Mucosa of descending colon (tissue), 3 donors: ENCODE data around the gene KCNB1. TPM values are rescaled to one million over a fixed set of nuclear protein-coding genes. Genes with fewer than 3 reads are reported as not detected.

Source experiments
- ATAC-seq: fragments of 200-7000 bp; cut with Tn5 transposase; one replicate; pipeline ENCODE4 v1.9.1; 2020; ENCODE audit warnings: mild to moderate bottlenecking, moderate library complexity
- DNase-seq, 3 donors: peaks; one replicate each; pipeline ENCODE4 v3.0.0-alpha.2; 2020
- H3K36me3 ChIP-seq: fragments of 200-600 bp; one replicate; pipeline ENCODE4 v1.8.0; 2021; ENCODE audit warnings: low read depth, mild to moderate bottlenecking
- H3K4me1 ChIP-seq: fragments of 200-600 bp; one replicate; pipeline ENCODE4 v1.8.0; 2021; ENCODE audit warnings: low read depth, mild to moderate bottlenecking
- H3K4me3 ChIP-seq: fragments of 200-600 bp; one replicate; pipeline ENCODE4 v1.8.0; 2021; ENCODE audit warnings: mild to moderate bottlenecking
- H3K9me3 ChIP-seq: fragments of 200-600 bp; one replicate; pipeline ENCODE4 v1.8.0; 2021; ENCODE audit warnings: mild to moderate bottlenecking
- intact Hi-C, 2 donors: fragments of 100-400 bp; cut with DNase I in 1 of 2; cut with micrococcal nuclease in 1 of 2; formaldehyde crosslinking; loops; one replicate each; pipeline versions ENCODE4 v1.11.0 to v1.11.1; 2022; cut with DNase I, micrococcal nuclease
- total RNA-seq, 3 donors: library from RNA; stranded (reverse); fragmentation: NEBNext Ultra II Directional in 2 of 3; extraction: Animal tissue kit (Norgen Biotek cat#: 25700) in 2 of 3; gene quantifications; one replicate each; pipeline versions ENCODE4 v1.2.1 to v1.2.4, GENCODE V29; 2021 to 2023
- TF ChIP-seq, protein P1 (sequence below): fragments of 200-600 bp; IDR thresholded peaks from one replicate; pipeline ENCODE4 v1.8.0; 2022; ENCODE audit warnings: antibody characterized with exemption, mild to moderate bottlenecking
- donor health status: DM: no; HTN: no; CAD: no; lungs with moderate emphysema.
- donor health status: DM: no; HTN: no; CAD: no.
- donor health status: DM: no; HTN: yes; CAD: no.

KCNB1 gene
- total RNA-seq, 3 donors from 2014 or later: 0.46 to 14.6 (median 2.3) TPM

DNA sequence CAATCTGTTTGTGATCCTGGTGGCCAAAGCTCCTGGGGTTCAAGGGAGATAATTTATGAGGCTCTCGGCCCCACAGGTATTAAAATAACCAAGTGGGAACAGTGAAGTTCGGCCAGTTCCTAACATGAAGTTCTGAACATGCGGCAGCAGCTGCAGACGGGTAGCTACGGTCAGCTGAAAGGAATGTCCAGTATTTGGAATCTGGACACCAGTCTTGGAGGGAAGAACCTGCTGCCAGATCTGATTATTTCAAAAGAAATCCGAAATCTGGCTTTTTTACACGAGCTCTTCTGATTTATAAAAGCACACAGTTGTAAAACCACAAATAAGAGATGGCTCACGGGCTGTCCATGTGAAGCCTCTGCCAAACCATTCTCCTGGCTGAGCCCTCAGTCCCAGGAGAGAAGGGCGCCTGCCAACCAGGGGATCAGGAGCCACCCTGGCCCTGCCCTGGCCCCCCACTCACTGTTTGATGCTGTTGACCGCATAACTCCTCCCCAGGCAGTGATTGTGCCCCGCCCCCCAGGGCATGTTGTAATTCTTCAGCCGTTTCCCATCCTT, 28.2 kb upstream of the KCNB1 start:
- TF ChIP-seq, protein P1, sequence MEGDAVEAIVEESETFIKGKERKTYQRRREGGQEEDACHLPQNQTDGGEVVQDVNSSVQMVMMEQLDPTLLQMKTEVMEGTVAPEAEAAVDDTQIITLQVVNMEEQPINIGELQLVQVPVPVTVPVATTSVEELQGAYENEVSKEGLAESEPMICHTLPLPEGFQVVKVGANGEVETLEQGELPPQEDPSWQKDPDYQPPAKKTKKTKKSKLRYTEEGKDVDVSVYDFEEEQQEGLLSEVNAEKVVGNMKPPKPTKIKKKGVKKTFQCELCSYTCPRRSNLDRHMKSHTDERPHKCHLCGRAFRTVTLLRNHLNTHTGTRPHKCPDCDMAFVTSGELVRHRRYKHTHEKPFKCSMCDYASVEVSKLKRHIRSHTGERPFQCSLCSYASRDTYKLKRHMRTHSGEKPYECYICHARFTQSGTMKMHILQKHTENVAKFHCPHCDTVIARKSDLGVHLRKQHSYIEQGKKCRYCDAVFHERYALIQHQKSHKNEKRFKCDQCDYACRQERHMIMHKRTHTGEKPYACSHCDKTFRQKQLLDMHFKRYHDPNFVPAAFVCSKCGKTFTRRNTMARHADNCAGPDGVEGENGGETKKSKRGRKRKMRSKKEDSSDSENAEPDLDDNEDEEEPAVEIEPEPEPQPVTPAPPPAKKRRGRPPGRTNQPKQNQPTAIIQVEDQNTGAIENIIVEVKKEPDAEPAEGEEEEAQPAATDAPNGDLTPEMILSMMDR: no peak
- DNase-seq: peak in 2 of 3 donors; percentile 7 to 67
- H3K4me3 ChIP-seq: no peak overlapping the region
- H3K36me3 ChIP-seq: no peaks in the 10 kb centered on the region
- H3K9me3 ChIP-seq: no peaks in the 10 kb centered on the region
- H3K4me1 ChIP-seq: no peaks in the 10 kb centered on the region
- intact Hi-C loops: no loop called here
- ATAC-seq: peak; percentile 33

DNA sequence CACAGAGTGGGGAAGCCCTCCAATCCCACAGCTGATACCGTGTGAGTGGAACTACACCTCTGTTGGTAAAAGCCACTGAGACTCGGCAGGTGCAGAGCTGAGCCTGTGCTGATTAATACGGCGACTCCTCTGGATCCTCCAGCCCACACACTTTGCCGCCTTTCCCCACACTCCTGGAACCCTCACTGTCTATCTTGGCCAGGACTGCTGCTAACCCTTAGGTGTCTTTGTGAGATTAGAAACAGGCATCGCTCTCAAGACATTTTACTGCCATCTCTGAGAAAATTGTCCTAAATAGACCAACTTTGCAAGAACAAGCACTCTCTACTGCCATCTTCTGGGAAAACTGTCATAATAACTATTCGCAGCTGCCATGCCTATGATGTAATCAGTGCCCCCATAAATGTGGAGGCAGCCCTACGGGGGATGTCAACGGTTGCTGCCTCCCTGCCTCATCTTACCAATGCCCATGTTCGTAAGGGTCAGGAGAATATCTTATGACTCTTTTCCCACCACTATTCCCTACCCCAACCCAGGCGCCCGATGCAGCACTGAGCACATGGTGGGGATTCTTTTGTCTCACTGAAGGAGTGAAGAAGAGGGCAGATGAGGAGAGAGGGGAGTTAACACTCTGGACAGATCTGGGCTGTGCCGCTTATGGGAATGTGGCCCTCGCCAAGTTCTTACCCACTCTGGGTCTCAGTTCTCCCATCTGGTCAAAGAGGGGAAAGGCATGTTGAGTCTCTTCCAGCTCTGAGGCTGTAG, 26.1 kb upstream of the KCNB1 start:
- H3K4me3 ChIP-seq: no peak overlapping the region
- ATAC-seq (peak; percentile 20), DNase-seq (peak in 1 of 3 donors; percentile 6)
- H3K9me3 ChIP-seq: no peaks in the 10 kb centered on the region
- TF ChIP-seq, protein P1: peak; percentile 14
- no peaks in the 10 kb centered on the region for H3K36me3 ChIP-seq
- H3K4me1 ChIP-seq: no peaks in the 10 kb centered on the region
- intact Hi-C loops: loop anchor here in 1 of 2 donors (10.0 kb wide), 1 partner anchor 174 kb away; no protein-coding TSS in a partner anchor

DNA sequence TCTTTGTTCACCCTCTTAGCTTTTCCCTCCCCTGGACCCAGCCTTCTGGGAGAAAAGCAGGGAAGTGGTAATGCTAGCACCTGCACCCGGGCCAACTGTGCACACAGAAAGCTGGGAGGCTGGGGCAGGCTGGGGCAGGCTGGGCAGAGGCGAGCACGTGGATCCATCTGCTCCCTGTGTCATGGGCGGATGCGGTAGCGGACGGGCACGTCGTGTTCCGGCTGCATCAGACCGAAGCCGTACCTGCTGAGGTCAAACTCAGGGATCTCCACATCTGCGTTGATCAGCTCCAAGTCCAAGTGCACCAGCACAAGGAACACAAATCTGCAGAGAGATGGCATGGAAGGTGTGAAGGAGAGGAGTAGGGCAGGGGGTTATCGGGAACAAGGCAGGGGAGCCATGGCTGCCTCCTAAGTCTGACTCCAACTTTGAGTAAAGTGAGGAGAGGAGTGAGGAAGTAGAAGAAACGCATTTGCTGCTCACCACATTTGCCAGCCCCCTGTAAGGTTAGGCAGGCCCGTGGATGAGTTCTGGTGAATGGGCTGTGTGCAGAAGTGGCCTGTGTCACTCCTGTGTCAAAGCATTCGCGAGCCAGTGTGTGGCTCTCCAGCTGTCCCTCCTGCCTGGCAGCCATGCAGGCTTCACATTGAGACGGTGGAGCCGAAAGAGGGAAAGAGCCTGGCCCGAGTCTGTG, 25.4 kb upstream of the KCNB1 start:
- no peaks in the 10 kb centered on the region for H3K4me1 ChIP-seq
- H3K9me3 ChIP-seq: no peaks in the 10 kb centered on the region
- no peak for DNase-seq
- H3K4me3 ChIP-seq: no peak overlapping the region
- intact Hi-C loops: loop anchor here in 1 of 2 donors (10.0 kb wide), 1 partner anchor 173 kb away; no protein-coding TSS in a partner anchor
- ATAC-seq: no peak
- TF ChIP-seq, protein P1: no peak
- no peaks in the 10 kb centered on the region for H3K36me3 ChIP-seq

DNA sequence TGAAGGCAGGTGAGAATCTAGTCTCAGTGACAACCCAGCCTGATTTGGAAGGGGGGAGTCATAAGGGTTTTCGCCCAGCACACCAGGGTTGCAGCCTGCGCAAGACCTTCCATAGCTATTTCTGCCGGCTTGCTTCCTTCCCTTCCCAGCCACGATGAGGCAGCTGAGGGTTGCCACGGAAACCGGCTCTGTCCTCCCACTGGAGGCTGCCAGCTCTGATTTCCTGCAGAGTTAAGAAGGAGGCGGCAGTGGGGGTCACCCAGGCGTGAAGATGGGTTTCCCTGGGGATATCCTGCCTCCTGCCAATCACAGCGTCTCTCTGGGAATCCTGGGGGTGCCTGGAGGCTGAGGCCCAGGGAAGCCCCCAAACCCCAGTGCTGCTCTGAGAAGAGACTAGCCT, 23.1 kb upstream of the KCNB1 start:
- no peak for DNase-seq
- Histone ChIP-seq H3K9me3 (no peaks in the 10 kb centered on the region), H3K4me3 (no peak overlapping the region), H3K36me3 (no peaks in the 10 kb centered on the region), H3K4me1 (no peaks in the 10 kb centered on the region)
- TF ChIP-seq, protein P1: no peak
- no peak for ATAC-seq
- intact Hi-C loops: loop anchor here in 1 of 2 donors (10.0 kb wide), 1 partner anchor 171 kb away; no protein-coding TSS in a partner anchor

DNA sequence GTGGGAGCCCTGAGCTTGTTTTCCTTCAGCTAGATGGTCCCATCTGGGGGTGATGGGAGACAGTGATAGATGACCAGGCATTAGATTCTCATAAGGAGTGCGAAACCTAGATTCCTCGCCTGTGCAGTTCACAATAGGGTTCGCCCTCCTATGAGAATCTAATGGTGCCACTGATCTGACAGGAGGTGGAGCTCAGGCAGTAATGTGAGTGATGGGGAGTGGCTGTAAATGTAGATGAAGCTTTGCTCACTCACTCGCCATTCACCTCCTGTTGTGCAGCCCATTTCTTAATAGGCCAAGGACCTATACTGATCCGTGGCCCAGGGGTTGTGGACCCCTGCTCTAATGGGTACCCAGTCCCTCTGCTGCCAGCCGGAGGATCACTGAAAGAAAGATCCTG, 20.7 kb upstream of the KCNB1 start:
- TF ChIP-seq, protein P1: no peak
- Histone ChIP-seq H3K4me3 (no peak overlapping the region), H3K9me3 (no peaks in the 10 kb centered on the region), H3K4me1 (no peaks in the 10 kb centered on the region), H3K36me3 (no peaks in the 10 kb centered on the region)
- no peak for DNase-seq
- no peak for ATAC-seq
- intact Hi-C loops: loop anchor here in 1 of 2 donors (10.0 kb wide), 1 partner anchor 168 kb away; no protein-coding TSS in a partner anchor
